GM18909 (cell line): ENCODE data around the gene TBL3.
"Not testable (repeated sequence)": the region's sequence is repeated elsewhere in the genome, so short reads cannot be mapped to it uniquely, and the experiment has no call there.

Source experiments
- ATAC-seq: cut with Tn5 transposase; IDR thresholded peaks from one replicate; pipeline ENCODE4 v1.9.1; 2021; ENCODE audit warnings: mild to moderate bottlenecking; ENCODE audit not compliant: unreplicated experiment, poor library complexity

TBL3 gene

GRCh38 chr16:1942810-1943726, 28.8 kb upstream of the TBL3 start, which contains the start of gene MSRB1:
MSRB1 (minus strand) TSS chr16:1943199; CDS start chr16:1943156, 43 bp downstream.
- ATAC-seq = peak; percentile 91

GRCh38 chr16:1944612-1945199, 27.1 kb upstream of the TBL3 start:
- no peak for ATAC-seq

DNA sequence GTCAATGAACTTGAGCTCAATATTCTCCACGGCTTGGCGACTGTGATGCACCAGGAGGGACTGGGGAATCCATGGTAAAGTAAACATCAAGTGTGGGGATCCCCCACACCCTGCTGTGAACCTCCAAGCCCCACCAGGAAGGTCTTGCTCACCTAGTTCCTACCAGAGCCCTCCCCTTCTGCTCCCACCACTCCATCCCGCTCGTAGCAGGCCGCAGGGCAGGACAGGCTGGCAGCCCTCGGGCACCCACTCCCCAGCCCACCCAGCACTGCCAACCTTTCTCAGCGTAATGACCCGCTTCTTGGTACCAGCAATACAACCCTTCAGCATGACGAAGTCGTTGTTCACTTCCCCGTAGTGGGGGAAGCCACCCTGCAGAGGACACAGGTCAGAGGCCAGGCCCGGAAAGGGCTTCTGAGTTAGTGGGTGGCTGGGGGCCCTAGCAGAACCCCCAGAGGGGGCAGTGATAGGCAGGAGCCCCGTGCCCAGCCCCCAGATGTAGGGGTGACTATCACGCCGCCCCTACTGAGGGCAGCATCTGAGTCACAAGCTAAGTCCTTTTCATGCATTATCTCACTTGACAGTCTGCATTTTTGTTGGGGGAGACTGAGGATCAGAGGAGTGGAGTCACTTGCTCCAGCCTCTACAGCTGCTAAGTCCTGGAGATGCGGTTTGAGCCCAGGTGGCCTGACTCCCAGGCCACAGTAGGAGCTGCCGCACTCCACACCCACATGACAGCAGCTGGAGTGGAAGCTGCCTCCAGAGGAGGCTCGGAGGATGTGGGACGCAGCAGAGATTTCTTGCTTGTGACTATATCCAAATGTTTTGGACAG, 26.1 kb upstream of the TBL3 start:
- no peak for ATAC-seq

- ATAC-seq = no peak
Observed at GRCh38 chr16:1946495-1947368, 25.1 kb upstream of the TBL3 start.

DNA sequence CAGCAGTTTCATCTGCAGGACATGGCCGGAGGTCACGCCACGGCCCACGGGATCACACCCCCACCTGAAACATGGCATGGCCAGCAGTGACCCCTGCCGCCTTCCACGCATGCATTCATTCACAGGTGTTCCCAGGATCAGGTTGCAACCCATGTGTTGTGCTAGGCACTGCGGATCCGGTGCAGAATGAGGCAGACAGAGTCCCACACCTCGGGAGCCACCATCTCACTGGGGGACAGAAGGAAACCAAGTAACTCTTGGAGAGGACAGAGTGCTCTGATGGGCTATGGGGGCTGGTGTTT, 24.5 kb upstream of the TBL3 start:
- no peak for ATAC-seq

GRCh38 chr16:1949507-1949906, 22.3 kb upstream of the TBL3 start:
- no peak for ATAC-seq

DNA sequence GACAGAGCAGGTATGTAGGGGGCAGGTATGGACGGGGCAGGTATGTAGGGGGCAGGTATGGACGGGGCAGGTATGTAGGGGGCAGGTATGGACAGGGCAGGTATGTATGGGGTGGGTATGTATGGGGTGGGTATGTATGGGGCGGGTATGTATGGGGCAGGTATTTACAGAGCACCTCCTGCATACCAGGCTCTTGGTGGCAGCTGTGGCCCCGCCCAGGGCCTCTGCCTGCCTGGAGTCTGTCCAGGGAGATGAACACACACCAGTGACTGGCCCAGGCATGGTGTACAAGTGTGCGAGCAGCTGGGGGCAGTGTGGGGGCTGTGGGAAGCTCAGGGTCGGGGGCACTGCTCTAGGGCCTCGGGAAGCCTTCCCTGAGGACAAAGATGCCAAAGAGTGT, 21.8 kb upstream of the TBL3 start:
- ATAC-seq = no peak

DNA sequence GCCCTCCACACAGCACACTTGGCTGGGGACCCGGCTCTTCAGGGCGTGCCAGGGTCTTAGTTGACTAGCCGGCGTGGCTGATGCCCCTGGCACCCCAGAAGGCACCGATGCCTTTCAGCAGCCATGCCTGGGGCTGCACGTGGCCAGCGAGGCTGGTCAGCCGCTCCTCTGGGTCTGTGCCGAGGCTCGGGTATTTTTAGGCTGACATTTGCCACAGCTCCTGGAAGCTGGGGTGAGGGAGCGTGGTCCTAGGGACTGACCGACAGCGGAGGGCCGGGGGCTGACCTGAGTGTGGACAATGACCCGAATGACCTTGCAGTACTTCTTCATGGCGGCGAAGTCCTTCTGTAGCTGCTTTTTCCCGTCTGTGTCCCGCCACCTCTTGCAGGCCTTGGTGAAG, 21.3 kb upstream of the TBL3 start:
- no peak for ATAC-seq

- no peak for ATAC-seq
Observed at GRCh38 chr16:1953734-1954133, 18.1 kb upstream of the TBL3 start.

GRCh38 chr16:1957434-1958142, 14.3 kb upstream of the TBL3 start:
- not testable (repeated sequence) for ATAC-seq

GRCh38 chr16:1958143-1958491, 13.7 kb upstream of the TBL3 start:
- not testable (repeated sequence) for ATAC-seq

DNA sequence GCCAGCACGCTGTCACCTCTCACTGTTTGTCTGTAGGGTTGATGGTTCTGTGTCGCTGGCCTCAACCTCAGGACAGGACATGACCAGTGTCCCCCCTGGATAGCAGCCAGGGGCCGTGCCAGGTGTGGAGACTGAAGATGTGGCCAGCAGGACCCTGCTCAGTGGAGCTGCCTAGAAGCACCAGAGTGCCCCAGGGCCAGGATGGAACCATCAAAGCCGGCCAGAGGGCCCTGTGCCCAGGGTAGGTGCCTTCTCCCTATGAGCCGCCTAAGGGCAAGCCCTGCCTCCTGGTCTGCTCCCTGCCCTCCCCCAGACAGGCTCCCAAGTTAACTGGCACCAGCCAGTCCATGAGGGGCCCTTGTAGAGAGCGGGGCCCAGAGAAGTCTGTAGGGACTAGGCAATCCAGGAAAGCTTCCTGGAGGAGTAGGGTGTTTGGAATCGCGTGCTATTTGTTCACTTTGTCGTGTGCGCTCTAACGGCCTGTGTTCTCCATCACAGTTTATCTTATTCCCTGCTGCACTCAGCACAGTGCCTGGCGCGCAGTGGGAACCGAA, 13.1 kb upstream of the TBL3 start:
- ATAC-seq = no peak

DNA sequence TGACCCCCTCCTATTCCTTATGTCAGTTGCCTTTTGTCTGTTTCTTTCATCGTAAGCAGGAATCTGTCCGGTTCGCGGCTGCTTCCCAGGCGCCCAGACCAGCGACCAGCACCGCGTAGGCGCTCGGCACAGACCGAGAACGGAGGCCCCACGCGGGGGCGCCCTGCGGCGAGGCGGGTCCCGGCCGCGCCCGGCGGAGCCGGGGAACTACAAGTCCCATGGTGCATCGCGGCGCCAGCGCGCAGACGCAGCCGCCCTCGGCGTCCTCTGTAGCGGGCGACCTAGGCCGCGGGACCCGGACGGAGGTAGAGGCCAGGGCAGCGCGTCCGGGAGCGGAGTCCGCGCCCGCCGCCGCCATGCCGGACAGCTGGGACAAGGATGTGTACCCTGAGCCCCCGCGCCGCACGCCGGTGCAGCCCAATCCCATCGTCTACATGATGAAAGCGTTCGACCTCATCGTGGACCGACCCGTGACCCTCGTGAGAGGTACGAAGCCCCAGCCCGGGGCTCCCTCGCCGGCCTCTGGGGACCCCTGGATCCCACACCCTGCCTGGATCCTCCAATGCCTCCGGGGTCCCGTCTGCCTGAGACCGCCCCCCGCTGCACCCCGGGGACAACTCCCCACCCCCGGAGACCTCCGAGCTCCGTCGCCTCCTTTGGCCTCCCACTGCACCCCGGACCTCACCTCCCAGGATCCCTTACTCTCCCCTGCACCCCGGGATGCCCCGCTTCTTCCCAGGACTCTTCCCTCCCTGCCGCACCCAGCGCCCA, 12.4 kb upstream of the TBL3 start, which contains the start of gene NDUFB10:
Gene NDUFB10 (plus strand): TSS at position 270 of the 771 bp plus-strand sequence. CDS start 87 bp downstream, at position 357.
- ATAC-seq = peak; percentile 80

- no peak for ATAC-seq
Observed at GRCh38 chr16:1960665-1961630, 10.9 kb upstream of the TBL3 start.

GRCh38 chr16:1961651-1962067, 10.2 kb upstream of the TBL3 start:
- ATAC-seq = no peak

DNA sequence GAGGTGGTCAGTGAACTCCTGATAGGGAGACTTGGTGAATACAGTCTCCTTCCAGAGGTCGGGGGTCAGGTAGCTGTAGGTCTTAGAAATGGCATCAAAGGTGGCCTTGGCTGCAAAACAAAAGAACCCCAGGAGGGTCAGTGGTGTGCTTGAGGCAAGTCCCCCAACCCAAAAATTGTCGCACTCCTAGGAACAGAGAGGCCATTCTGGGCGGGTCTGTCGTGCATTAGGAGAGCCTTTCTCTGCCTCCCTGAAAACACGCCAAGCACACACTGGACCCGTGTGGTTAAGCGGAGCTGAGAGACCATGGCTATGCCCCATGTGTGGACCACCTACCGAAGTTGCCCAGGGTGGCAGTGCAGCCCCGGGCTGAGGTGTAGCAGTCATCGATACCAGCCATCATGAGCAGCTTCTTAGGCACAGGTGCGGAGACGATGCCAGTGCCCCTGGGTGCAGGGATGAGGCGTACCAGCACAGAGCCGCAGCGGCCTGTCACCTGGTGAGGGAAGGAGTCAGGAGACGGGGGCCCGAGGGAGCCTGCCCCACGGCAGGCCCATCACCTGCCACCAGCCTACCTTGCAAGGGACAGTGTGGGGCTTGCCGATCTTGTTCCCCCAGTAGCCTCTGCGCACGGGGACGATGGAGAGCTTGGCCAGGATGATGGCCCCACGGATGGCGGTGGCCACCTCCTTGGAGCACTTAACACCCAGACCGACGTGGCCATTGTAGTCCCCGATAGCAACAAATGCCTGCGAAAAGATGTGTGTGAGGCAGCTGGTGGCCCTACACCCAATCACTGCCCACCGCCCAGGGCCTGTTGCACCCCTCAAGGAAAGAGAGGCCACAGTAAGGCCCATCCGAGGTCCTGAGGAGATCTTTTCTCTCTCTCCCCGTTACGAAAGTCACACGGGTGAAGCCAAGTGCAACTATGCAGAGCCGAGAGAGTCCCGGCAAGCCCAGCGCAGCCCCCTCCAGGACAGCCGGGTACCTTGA, 9.4 kb upstream of the TBL3 start:
- ATAC-seq = not testable (repeated sequence)
